ENCODE results near the gene CERCAM. TPM values are rescaled to one million over a fixed set of nuclear protein-coding genes. Genes with fewer than 3 reads are reported as not detected.

The CERCAM gene
- 10 to 100 TPM; 48.0 to 51.3 TPM for total RNA-seq

GRCh38 chr9:128420651-128421481, at the start of gene CERCAM:
Gene CERCAM (plus strand): TSS chr9:128420857. CDS start chr9:128420878, 21 bp downstream.

GRCh38 chr9:128455849-128456612, 35.4 kb downstream of the CERCAM start, which contains the start of gene ODF2:
Gene ODF2 (plus strand): TSS chr9:128456006. CDS start chr9:128456092, 86 bp downstream.

Other genes with a start within 250 kb of the CERCAM start
- 10 to 100 TPM; 28.2 to 30.6 TPM for gene CIZ1, start 229.3 kb upstream of the CERCAM start, total RNA-seq
- gene DNM1, start 217.5 kb upstream of the CERCAM start, total RNA-seq: under 1 TPM; 0.67 to 0.69 TPM
- gene GOLGA2, start 144.8 kb upstream of the CERCAM start, total RNA-seq: 10 to 100 TPM; 43.3 to 52.3 TPM
- 10 to 100 TPM; 13.4 to 19.3 TPM for gene SWI5, start 144.6 kb upstream of the CERCAM start, total RNA-seq
- 10 to 100 TPM; 22.4 to 30.0 TPM for gene TRUB2, start 98.4 kb upstream of the CERCAM start, total RNA-seq
- 10 to 100 TPM; 43.3 to 49.9 TPM for gene COQ4, start 98.0 kb upstream of the CERCAM start, total RNA-seq
- 10 to 100 TPM; 39.6 to 49.0 TPM for gene SLC27A4, start 80.3 kb upstream of the CERCAM start, total RNA-seq
- gene URM1, start 49.5 kb upstream of the CERCAM start, total RNA-seq: 10 to 100 TPM; 33.7 to 41.6 TPM
- gene ODF2, start 35.1 kb downstream of the CERCAM start, total RNA-seq: 10 to 100 TPM; 18.2 to 36.6 TPM
- gene GLE1, start 83.9 kb downstream of the CERCAM start, total RNA-seq: 10 to 100 TPM; 38.5 to 47.3 TPM
- gene SPTAN1, start 131.7 kb downstream of the CERCAM start, total RNA-seq: 100 to 1,000 TPM; 254 to 325 TPM
- gene DYNC2I2, start 236.0 kb downstream of the CERCAM start, total RNA-seq: 100 to 1,000 TPM in 1 of 2 donors, 10 to 100 TPM in 1; 55.1 to 102 TPM

Data from melanocyte of skin (primary cell).